HG03460 (cell line): ENCODE measurements around the gene TTC28.

ENCODE experiments used
- ATAC-seq: cut with Tn5 transposase; IDR thresholded peaks from one replicate; pipeline ENCODE4 v1.9.1; 2021; ENCODE audit not compliant: unreplicated experiment

Gene TTC28

GRCh38 chr22:28297504-28297903 is 382.1 kb downstream of the TTC28 start:
- no peak for ATAC-seq

- no peak for ATAC-seq
Measured at GRCh38 chr22:28296452-28296851, 383.2 kb downstream of the TTC28 start.

DNA sequence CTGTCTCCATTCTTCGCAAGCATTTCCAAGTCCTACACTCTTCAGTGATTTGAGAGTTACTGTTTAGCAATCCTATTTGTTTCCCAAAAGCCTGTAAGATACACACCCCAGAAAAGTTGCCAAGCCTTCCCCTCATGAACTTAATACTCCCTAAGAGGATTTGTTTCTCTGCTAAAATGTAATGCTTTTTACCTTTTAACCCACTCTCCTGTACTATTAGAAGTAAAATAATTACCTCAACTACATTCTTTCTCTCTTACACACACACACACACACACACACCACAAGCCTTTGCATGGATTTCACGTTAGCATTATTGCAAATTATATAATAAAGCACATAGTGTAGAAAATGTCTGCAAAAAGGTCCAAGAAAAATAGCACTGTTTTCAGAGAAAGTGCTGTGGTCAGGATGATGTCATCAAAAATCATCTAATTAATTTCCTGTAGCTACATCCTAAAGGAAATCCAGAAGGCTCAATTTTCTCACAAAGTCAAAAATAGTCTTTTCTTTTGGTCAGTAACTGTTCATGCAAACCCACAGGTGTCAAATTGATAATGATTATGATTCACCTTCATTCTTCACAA is 396.5 kb downstream of the TTC28 start:
- no peak for ATAC-seq

DNA sequence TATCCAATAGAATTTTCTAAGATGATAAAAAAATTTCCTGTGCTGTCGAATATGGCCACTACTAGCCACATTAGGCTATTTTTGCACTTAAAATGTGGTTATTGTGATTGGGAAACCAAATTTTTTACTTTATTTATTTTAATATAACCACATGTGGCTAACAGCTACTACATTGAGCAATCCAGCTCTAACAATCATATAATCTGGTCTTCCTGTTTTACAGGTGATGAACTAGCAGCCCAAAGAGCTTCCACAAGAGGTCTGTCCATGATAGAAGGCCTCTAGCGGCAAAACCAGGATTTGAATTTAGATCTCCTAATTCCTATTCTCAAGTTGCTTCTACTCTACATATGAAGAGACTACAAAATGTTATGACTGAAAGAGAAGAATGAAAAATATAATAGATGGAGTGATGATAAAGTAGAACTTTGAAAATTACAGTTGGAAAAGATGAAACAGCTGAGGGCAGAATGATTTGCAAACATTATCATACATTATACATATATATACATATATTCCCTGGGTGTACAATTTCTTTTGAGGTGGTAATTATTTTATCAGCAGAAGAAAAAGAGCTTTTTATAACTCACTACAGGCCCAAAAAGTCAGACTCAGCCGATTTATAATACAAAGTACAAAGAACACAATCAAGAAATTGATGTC is 397.1 kb downstream of the TTC28 start:
- no peak for ATAC-seq

GRCh38 chr22:28279888-28280287 is 399.8 kb downstream of the TTC28 start:
- no peak for ATAC-seq

GRCh38 chr22:28269277-28269676 is 410.4 kb downstream of the TTC28 start:
- ATAC-seq = no peak

GRCh38 chr22:28268850-28269249 is 410.8 kb downstream of the TTC28 start:
- ATAC-seq = no peak

DNA sequence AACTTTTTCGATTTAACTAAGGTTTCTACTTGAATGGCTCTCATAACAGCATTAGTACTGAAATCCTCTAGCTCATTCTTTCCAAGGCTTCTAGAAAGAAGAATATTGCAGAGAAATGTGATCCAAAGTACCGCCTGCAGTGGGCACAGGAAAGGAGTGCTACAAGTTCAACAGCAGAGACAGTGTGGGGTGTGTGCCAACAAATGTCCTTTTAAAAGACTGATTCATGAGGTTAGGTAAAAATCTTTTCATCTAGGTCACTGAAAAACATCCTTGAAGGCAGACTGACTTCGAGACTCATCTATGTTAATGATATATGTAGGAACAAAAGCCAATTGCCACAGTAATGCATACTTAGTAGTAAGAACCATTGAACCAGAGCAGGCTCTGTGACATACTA is 411.5 kb downstream of the TTC28 start:
- no peak for ATAC-seq

GRCh38 chr22:28260619-28261018 is 419.0 kb downstream of the TTC28 start:
- ATAC-seq = no peak

DNA sequence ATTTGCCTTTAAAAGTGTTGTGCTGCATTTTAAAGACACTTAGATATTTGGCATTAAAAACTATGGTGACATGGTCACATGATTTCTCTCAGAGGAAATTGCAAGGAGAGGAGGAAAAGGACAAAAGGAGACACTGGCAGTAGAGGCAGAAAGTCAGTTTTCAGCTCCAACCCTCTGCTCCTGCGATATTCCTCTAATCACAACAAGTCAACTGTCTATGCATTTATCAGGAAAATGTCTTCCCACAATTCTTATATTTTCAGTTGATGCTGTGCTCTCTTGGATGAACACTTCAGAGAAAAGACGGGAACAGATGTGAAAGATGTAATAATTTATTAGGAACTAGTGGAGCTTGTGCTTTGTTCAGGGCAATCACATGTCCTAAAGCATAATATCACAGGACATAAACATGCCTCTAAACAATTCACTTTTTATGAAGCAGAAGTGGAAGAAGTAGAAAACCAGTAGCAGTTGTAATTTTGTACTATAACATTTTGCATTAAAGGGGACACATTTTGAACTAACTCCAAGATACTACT is 419.8 kb downstream of the TTC28 start:
- no peak for ATAC-seq

- ATAC-seq = no peak
Measured at GRCh38 chr22:28254396-28254795, 425.2 kb downstream of the TTC28 start.

DNA sequence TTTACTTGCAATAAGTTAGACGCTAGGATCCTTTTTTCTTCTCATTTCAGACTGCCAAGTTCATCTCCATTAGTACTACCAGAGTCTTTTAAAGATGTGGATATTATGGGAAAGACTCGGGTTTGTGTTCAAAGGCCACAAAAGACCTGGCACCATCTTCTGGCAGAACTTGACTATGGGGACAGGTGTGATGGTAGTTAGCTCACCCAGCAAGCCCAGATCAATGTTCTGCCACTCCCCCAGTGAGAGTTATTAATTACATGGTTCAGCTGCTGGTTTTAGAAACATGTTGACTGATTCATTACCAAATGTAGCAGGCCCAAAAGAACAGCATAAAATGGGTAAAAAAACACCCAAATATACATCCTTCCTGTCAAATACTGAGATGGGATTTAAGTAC is 427.1 kb downstream of the TTC28 start:
- ATAC-seq = no peak

- ATAC-seq = no peak
Measured at GRCh38 chr22:28250036-28250695, 429.5 kb downstream of the TTC28 start.

- ATAC-seq = no peak
Measured at GRCh38 chr22:28249402-28249801, 430.2 kb downstream of the TTC28 start.

- no peak for ATAC-seq
Measured at GRCh38 chr22:28247667-28248363, 431.8 kb downstream of the TTC28 start.

- ATAC-seq = no peak
Measured at GRCh38 chr22:28247136-28247535, 432.5 kb downstream of the TTC28 start.

DNA sequence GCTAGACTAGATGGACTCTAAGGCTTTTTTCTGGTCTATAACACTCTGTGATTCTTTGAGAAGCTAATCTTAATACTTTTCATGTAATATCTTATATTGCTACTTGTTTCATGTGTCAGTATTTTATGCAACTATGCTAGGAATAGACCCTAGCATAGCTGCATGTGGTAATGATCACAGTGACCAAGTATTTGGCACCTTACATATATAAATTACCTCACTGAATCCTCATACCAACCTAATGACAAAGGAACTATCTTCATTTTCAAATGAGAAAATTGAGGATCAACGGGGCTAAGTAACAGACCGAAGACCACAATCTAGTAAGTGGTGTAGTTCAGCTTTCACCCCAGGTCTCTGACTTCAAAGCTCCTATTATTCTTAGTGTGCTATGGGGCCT is 433.2 kb downstream of the TTC28 start:
- no peak for ATAC-seq

DNA sequence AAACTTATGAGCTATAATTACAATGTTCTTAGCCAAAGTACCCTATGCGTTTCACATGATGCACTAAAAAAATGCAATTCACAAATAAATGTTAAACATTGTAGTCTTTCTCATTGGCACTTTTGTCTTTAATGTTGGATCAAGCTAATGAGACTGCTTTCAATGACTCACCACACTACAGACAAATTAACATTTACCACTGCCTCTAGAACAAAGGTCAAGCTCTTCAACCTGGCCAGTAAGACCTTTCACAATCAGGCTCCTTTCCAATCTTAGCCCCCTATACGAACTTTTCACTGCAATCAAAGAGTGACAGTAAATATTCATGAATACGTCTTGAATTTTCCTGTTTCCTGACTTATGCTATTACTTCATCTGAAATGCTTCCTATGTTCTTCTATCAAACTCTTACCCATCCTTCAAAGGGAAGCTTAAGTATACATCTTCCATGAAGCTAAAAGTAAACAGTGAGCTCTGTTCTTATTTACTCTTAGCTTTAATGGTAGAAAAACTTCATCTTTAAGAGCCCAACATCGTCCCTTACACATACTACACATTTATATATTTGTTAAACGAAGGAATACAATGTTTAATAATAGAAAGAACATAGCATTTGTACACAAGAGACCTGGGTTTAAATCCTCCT is 433.9 kb downstream of the TTC28 start:
- no peak for ATAC-seq

DNA sequence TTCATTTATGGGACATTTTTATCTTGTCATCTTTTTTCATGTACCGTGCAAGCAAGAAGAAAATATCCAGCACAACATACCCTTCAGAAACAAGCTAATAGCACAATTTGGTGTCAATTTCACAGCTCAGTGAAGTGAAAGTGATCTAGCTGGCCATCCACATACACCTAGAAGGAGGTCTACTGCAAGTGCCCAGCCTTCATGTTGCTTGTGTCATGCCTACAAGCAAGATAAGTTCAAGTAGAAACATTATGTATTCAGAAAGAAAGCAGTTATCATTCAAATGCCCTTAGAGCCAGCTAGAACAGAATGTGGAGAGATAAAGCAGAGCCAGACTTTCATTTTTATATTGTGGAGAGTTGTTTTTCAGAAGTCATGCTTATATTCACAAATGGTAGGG is 434.9 kb downstream of the TTC28 start:
- no peak for ATAC-seq

DNA sequence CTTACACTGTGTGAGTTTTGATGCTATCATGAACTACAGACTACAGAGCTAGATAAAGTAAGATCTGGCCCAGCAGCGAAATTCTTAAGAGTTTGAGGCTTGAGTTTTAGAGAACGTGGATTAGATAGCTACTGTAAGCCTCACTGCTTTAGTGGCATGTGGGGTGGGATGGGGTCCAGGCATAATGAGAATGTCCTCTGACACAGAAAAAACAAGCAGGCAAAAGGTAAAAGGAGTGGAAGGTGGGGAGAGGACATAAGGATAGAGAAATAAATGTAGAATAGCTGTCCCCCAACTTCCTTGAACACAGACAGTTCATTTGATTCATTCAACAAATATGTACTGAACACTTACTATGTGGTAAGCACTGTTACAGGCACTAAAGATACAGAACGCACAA is 436.1 kb downstream of the TTC28 start:
- no peak for ATAC-seq

DNA sequence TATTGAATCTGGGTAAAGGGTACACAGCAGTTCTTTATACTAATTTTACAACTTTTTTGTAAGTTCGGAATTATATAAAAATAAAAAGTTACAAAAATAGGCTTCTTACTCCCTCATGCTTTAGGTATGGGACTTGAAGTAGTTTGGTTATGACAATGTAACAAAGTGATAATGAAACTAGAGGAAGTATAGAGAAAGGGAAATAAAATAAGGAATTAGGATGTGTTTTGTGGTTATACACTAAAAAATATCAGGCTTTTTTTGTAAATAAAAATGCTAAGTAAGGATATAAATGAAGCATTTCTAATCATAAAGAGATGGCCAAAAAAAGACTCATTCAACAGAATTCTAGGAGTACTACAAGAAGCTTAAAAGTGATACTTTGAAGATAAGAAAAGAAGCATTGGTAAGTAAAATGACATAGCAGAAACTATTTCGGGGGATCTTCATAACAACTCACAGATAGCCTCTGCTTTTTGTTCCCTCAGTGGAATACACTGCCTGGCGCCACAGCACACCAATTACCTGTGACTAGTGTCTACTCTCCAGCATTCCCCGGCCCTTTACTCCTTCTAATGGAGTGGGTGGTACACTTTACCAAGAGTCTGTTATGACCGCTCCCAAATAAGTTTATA is 437.9 kb downstream of the TTC28 start:
- no peak for ATAC-seq
